ENCODE measurements around the gene FHOD3.

GRCh38 chr18:36620788-36621187 is 323.3 kb downstream of the FHOD3 start:
- TF ChIP-seq, protein P1, sequence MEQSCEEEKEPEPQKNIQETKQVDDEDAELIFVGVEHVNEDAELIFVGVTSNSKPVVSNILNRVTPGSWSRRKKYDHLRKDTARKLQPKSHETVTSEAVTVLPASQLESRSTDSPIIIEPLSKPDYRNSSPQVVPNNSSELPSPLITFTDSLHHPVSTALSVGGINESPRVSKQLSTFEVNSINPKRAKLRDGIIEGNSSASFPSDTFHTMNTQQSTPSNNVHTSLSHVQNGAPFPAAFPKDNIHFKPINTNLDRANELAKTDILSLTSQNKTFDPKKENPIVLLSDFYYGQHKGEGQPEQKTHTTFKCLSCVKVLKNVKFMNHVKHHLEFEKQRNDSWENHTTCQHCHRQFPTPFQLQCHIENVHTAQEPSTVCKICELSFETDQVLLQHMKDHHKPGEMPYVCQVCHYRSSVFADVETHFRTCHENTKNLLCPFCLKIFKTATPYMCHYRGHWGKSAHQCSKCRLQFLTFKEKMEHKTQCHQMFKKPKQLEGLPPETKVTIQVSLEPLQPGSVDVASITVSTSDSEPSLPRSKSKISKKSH (CRISPR knock-in tag; IDR thresholded peaks at IDR 0.05), result no peak
- TF ChIP-seq EZH2 (IDR thresholded peaks at IDR 0.05; ENCODE audit: borderline replicate concordance, low read depth, low read length) (no peak), CTCF (IDR thresholded peaks at IDR 0.05 in 2 of 3, conservative IDR thresholded peaks at IDR 0.05 in 1 of 3; ENCODE audit: insufficient read depth in 2 of 3, low read depth in 1 of 3, low read length in 3 of 3) (peak in 1 of 3 experiments; percentile 18; a peak in 2 of 6 replicates), FOXM1 (IDR thresholded peaks at IDR 0.05; ENCODE audit: low read depth) (no peak), FOXM1 (CRISPR knock-in tag; IDR thresholded peaks at IDR 0.05; ENCODE audit: low read depth) (no peak), E2F1 (CRISPR knock-in tag; IDR thresholded peaks at IDR 0.05) (no peak), MEF2D (tag; conservative IDR thresholded peaks at IDR 0.05; ENCODE audit: low read depth) (no peak), ZKSCAN3 (CRISPR knock-in tag; IDR thresholded peaks at IDR 0.05) (no peak), RBM39 (optimal IDR thresholded peaks at IDR 0.05; ENCODE audit: low read depth, low read length) (no peak), NFE2L1 (tag; IDR thresholded peaks at IDR 0.05; ENCODE audit: borderline replicate concordance, low read depth) (no peak), ZFP36 (IDR thresholded peaks at IDR 0.05; ENCODE audit: low read depth, low read length, partially characterized antibody) (no peak)
- TF ChIP-seq, protein P2, sequence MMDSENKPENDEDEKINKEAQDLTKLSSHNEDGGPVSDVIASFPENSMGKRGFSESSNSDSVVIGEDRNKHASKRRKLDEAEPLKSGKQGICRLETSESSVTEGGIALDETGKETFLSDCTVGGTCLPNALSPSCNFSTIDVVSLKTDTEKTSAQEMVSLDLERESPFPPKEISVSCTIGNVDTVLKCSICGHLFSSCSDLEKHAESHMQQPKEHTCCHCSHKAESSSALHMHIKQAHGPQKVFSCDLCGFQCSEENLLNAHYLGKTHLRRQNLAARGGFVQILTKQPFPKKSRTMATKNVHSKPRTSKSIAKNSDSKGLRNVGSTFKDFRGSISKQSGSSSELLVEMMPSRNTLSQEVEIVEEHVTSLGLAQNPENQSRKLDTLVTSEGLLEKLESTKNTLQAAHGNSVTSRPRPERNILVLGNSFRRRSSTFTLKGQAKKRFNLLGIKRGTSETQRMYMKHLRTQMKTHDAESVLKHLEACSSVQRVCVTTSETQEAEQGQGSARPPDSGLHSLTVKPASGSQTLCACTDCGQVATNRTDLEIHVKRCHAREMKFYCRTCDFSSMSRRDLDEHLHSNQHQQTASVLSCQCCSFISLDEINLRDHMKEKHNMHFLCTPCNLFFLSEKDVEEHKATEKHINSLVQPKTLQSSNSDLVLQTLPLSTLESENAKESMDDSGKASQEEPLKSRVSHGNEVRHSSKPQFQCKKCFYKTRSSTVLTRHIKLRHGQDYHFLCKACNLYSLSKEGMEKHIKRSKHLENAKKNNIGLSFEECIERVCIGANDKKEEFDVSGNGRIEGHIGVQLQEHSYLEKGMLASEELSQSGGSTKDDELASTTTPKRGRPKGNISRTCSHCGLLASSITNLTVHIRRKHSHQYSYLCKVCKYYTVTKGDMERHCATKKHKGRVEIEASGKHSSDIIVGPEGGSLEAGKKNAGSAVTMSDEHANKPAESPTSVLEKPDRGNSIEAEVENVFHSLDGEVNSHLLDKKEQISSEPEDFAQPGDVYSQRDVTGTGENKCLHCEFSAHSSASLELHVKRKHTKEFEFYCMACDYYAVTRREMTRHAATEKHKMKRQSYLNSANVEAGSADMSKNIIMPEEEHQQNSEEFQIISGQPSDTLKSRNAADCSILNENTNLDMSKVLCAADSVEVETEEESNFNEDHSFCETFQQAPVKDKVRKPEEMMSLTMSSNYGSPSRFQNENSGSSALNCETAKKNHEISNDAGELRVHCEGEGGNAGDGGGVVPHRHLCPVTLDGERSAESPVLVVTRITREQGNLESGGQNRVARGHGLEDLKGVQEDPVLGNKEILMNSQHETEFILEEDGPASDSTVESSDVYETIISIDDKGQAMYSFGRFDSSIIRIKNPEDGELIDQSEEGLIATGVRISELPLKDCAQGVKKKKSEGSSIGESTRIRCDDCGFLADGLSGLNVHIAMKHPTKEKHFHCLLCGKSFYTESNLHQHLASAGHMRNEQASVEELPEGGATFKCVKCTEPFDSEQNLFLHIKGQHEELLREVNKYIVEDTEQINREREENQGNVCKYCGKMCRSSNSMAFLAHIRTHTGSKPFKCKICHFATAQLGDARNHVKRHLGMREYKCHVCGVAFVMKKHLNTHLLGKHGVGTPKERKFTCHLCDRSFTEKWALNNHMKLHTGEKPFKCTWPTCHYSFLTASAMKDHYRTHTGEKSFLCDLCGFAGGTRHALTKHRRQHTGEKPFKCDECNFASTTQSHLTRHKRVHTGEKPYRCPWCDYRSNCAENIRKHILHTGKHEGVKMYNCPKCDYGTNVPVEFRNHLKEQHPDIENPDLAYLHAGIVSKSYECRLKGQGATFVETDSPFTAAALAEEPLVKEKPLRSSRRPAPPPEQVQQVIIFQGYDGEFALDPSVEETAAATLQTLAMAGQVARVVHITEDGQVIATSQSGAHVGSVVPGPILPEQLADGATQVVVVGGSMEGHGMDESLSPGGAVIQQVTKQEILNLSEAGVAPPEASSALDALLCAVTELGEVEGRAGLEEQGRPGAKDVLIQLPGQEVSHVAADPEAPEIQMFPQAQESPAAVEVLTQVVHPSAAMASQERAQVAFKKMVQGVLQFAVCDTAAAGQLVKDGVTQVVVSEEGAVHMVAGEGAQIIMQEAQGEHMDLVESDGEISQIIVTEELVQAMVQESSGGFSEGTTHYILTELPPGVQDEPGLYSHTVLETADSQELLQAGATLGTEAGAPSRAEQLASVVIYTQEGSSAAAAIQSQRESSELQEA (IDR thresholded peaks at IDR 0.05; ENCODE audit: low read depth), result no peak
- TF ChIP-seq, protein P3, sequence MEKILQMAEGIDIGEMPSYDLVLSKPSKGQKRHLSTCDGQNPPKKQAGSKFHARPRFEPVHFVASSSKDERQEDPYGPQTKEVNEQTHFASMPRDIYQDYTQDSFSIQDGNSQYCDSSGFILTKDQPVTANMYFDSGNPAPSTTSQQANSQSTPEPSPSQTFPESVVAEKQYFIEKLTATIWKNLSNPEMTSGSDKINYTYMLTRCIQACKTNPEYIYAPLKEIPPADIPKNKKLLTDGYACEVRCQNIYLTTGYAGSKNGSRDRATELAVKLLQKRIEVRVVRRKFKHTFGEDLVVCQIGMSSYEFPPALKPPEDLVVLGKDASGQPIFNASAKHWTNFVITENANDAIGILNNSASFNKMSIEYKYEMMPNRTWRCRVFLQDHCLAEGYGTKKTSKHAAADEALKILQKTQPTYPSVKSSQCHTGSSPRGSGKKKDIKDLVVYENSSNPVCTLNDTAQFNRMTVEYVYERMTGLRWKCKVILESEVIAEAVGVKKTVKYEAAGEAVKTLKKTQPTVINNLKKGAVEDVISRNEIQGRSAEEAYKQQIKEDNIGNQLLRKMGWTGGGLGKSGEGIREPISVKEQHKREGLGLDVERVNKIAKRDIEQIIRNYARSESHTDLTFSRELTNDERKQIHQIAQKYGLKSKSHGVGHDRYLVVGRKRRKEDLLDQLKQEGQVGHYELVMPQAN (IDR thresholded peaks at IDR 0.05; ENCODE audit: borderline replicate concordance), result no peak

Data from K562 (cell line).